Measurements from ENCODE around the gene C1QTNF4. TPM values are rescaled to one million over a fixed set of nuclear protein-coding genes. Genes with fewer than 3 reads are reported as not detected.
"Not testable (repeated sequence)": the region's sequence is repeated elsewhere in the genome, so short reads cannot be mapped to it uniquely, and the experiment has no call there.

The C1QTNF4 gene
- total RNA-seq, 1 experiment from 2014 or later: 5.7 TPM

DNA sequence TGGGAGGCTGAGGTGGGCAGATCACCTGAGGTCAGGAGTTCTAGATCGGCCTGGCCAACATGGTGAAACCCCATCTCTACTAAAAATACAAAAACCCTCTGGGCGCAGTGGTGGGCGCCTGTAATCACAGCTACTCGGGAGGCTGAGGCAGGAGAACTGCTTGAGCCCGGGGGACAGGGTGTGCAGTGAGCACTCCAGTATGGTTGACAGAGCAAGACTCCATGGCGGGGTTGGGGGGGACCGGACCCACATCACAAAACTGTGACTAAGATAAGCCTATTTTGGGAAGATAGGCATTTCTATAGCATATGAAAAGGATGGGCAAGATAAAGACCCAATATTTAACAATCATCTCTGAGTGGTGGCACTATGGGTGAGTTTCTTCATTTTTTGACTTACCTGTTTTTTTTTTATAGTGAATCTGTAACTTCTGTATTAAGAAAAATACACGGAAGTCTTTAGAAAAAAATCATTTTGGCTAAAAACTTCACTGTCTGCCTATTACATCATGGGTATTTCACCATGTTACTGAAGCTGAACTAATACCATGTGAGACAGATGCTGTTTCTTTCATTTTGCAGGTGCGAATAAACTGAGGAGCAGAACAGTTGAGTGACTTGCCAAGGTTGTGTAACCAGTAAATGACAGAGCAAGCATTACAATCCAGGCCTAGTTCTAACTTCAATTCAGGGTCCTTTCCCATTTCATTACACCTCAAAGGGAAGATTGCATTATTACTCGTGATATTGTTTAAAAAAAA lies 43.7 kb downstream of the C1QTNF4 start:
- peaks cover 25 to 29% of the 10 kb centered on the region in 2 experiments for H3K4me1 Mint-ChIP-seq
- no peak overlapping the region for H4K91ac ChIP-seq (ENCODE audit: insufficient read length, low read depth, low read length)
- no peak overlapping the region for H2BK20ac ChIP-seq (ENCODE audit: low read depth, low read length, poor library complexity, severe bottlenecking)
- no peaks in the 10 kb centered on the region for H3K27me3 ChIP-seq (ENCODE audit: insufficient read depth, low read length)
- DNase-seq: no peak
- H3K9me3 ChIP-seq (ENCODE audit: control insufficient read depth, low read depth, low read length): no peaks in the 10 kb centered on the region
- no peak overlapping the region for H2BK15ac ChIP-seq (ENCODE audit: low read depth, low read length)
- peaks cover 0 to 3% of the 10 kb centered on the region in 2 experiments; a peak in 1 of 5 replicates for H3K9me3 Mint-ChIP-seq
- no peak overlapping the region for H3K4ac ChIP-seq (ENCODE audit: low read depth, low read length)
- no peak overlapping the region for H2AK5ac ChIP-seq (ENCODE audit: insufficient read length, low read length)
- H3K18ac ChIP-seq (ENCODE audit: insufficient read length, low read depth, low read length): no peak overlapping the region
- no peak overlapping the region for H4K5ac ChIP-seq (ENCODE audit: insufficient read length, low read depth, low read length)
- TF ChIP-seq, protein P1, sequence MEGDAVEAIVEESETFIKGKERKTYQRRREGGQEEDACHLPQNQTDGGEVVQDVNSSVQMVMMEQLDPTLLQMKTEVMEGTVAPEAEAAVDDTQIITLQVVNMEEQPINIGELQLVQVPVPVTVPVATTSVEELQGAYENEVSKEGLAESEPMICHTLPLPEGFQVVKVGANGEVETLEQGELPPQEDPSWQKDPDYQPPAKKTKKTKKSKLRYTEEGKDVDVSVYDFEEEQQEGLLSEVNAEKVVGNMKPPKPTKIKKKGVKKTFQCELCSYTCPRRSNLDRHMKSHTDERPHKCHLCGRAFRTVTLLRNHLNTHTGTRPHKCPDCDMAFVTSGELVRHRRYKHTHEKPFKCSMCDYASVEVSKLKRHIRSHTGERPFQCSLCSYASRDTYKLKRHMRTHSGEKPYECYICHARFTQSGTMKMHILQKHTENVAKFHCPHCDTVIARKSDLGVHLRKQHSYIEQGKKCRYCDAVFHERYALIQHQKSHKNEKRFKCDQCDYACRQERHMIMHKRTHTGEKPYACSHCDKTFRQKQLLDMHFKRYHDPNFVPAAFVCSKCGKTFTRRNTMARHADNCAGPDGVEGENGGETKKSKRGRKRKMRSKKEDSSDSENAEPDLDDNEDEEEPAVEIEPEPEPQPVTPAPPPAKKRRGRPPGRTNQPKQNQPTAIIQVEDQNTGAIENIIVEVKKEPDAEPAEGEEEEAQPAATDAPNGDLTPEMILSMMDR (conservative IDR thresholded peaks at IDR 0.05): no peak
- H3T11ph ChIP-seq (ENCODE audit: low read length): no peak overlapping the region
- no peak overlapping the region for H3K14ac ChIP-seq (ENCODE audit: insufficient read depth, low read length)
- H2BK12ac ChIP-seq (ENCODE audit: insufficient read length, low read depth, low read length): no peak overlapping the region
- H3K9ac ChIP-seq (ENCODE audit: extremely low read depth, insufficient read length, low read length): no peak overlapping the region
- WGBS (ENCODE audit: extremely low coverage, insufficient read length, low lambda C conversion rate): no CpG with 5 or more reads among the region's 10 CpGs
- peaks cover 2% of the 10 kb centered on the region; the same call in 1 of the 2 replicates for H3K27me3 Mint-ChIP-seq (ENCODE audit: low read depth)
- H3K4me2 ChIP-seq (ENCODE audit: insufficient read depth, insufficient read length, low read length): no peak overlapping the region
- no peak overlapping the region for H3K27ac ChIP-seq (ENCODE audit: insufficient read length, low read depth, low read length)
- H3K4me1 ChIP-seq (ENCODE audit: insufficient read depth, low read length): no peaks in the 10 kb centered on the region; the same call in 1 of the 2 replicates
- H2BK120ac ChIP-seq (ENCODE audit: low read depth, low read length, poor library complexity, severe bottlenecking): no peak overlapping the region
- H3K36me3 Mint-ChIP-seq (ENCODE audit: insufficient read depth in 1 of 3, low read depth in 3 of 3): peaks cover 14 to 40% (median 23%) of the 10 kb centered on the region in 3 experiments; a peak in 6 of 7 replicates
- no peak overlapping the region for H2AFZ ChIP-seq (ENCODE audit: low read length)
- no peak overlapping the region for H2BK5ac ChIP-seq (ENCODE audit: insufficient read length, low read length)
- no peak overlapping the region for H4K8ac ChIP-seq (replicated peaks; ENCODE audit: insufficient read length, low read depth, low read length)
- H3K4me3 Mint-ChIP-seq: peak overlapping the region in 1 of 2 experiments; percentile 39; a peak in 2 of 5 replicates
- H3K23me2 ChIP-seq (ENCODE audit: insufficient read length, low read depth, low read length, poor library complexity, severe bottlenecking): peaks cover 3% of the 10 kb centered on the region
- H3K27ac Mint-ChIP-seq: 0 out of 7 replicates have a peak overlapping the region, but pooled peaks of 2 of the 3 experiments have one; percentile 32 to 34
- peaks cover 55% of the 10 kb centered on the region for H3K79me2 ChIP-seq (ENCODE audit: insufficient read depth, low read length)
- no peak overlapping the region for H3K23ac ChIP-seq (ENCODE audit: insufficient read length, low read depth, low read length)
- no peaks in the 10 kb centered on the region for H3K79me1 ChIP-seq (ENCODE audit: insufficient read depth, low read depth, low read length, poor library complexity, severe bottlenecking)
- H3K56ac ChIP-seq (ENCODE audit: insufficient read length, low read depth, low read length): no peak overlapping the region
- no peaks in the 10 kb centered on the region for H4K20me1 ChIP-seq (ENCODE audit: control insufficient read depth, insufficient read depth, insufficient read length)

DNA sequence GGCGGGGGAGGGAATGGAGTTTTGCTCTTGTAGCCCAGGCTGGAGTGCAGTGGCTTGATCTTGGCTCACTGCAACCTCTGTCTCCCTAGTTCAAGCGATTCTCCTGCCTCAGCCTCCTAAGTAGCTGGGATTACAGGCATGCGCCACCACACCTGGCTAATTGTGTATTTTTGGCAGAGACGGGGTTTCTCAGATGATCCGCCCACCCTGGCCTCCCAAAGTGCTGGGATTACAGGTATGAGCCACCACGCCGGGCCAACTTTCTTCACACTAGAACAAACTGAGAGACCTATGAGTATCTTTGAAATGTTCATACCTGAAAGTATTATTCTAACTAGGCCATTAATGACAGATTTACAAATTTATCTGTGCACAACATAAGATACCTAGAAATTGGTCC lies 47.9 kb downstream of the C1QTNF4 start:
- H3K4me2 ChIP-seq (ENCODE audit: insufficient read depth, insufficient read length, low read length); H3K79me1 ChIP-seq (ENCODE audit: insufficient read depth, low read depth, low read length, poor library complexity, severe bottlenecking); H2BK5ac ChIP-seq (ENCODE audit: insufficient read length, low read length); H2BK20ac ChIP-seq (ENCODE audit: low read depth, low read length, poor library complexity, severe bottlenecking); DNase-seq; H4K5ac ChIP-seq (ENCODE audit: insufficient read length, low read depth, low read length); H3K9ac ChIP-seq (ENCODE audit: extremely low read depth, insufficient read length, low read length); H2AFZ ChIP-seq (ENCODE audit: low read length); H2BK15ac ChIP-seq (ENCODE audit: low read depth, low read length); H3K14ac ChIP-seq (ENCODE audit: insufficient read depth, low read length); H3K4me3 Mint-ChIP-seq; H3K9me3 Mint-ChIP-seq; H3K4me1 ChIP-seq (ENCODE audit: insufficient read depth, low read length); H3T11ph ChIP-seq (ENCODE audit: low read length); H3K9me3 ChIP-seq (ENCODE audit: control insufficient read depth, low read depth, low read length); H3K27ac Mint-ChIP-seq; H3K18ac ChIP-seq (ENCODE audit: insufficient read length, low read depth, low read length); H4K8ac ChIP-seq (replicated peaks; ENCODE audit: insufficient read length, low read depth, low read length); H3K27me3 Mint-ChIP-seq (ENCODE audit: low read depth); H4K20me1 ChIP-seq (ENCODE audit: control insufficient read depth, insufficient read depth, insufficient read length); H2AK5ac ChIP-seq (ENCODE audit: insufficient read length, low read length); H3K23ac ChIP-seq (ENCODE audit: insufficient read length, low read depth, low read length); H3K56ac ChIP-seq (ENCODE audit: insufficient read length, low read depth, low read length); H3K27ac ChIP-seq (ENCODE audit: insufficient read length, low read depth, low read length); H3K27me3 ChIP-seq (ENCODE audit: insufficient read depth, low read length); H2BK120ac ChIP-seq (ENCODE audit: low read depth, low read length, poor library complexity, severe bottlenecking); H3K23me2 ChIP-seq (ENCODE audit: insufficient read length, low read depth, low read length, poor library complexity, severe bottlenecking); H2BK12ac ChIP-seq (ENCODE audit: insufficient read length, low read depth, low read length); H3K4ac ChIP-seq (ENCODE audit: low read depth, low read length); H4K91ac ChIP-seq (ENCODE audit: insufficient read length, low read depth, low read length): not testable (repeated sequence)
- Mint-ChIP-seq H3K4me1 (peaks cover 17 to 18% of the 10 kb centered on the region in 2 experiments), H3K36me3 (ENCODE audit: insufficient read depth in 1 of 3, low read depth in 3 of 3) (peaks cover 10 to 32% (median 16%) of the 10 kb centered on the region in 3 experiments; a peak in 6 of 7 replicates)
- WGBS (ENCODE audit: extremely low coverage, insufficient read length, low lambda C conversion rate): no CpG with 5 or more reads among the region's 7 CpGs
- peaks cover 69% of the 10 kb centered on the region for H3K79me2 ChIP-seq (ENCODE audit: insufficient read depth, low read length)

All from H9 (cell line).